AG09309 (cell line): ENCODE measurements around the gene AGR3.

Experiments used
- DNase-seq: peaks from one replicate; pipeline ENCODE4 v3.0.0-alpha.2; 2010; ENCODE audit warnings: low read depth
- H3K4me3 ChIP-seq: 2 replicates; pipeline ENCODE4 v1.5.1; 2011; ENCODE audit warnings: mild to moderate bottlenecking, low read depth, low read length, moderate library complexity; ENCODE audit not compliant: control insufficient read depth
- CTCF ChIP-seq: IDR thresholded peaks from 2 replicates; pipeline ENCODE4 v1.5.1; 2011; ENCODE audit warnings: mild to moderate bottlenecking, low read depth, low read length, inconsistent platforms; ENCODE audit not compliant: insufficient read depth, control insufficient read depth; ENCODE audit errors: missing control alignments

AGR3 gene

GRCh38 chr7:16841681-16842080 lies 40.1 kb downstream of the AGR3 start:
- H3K4me3 ChIP-seq = no peak overlapping the region
- peak; percentile 43 for DNase-seq
- no peak for TF ChIP-seq CTCF

- H3K4me3 ChIP-seq = no peak overlapping the region
- no peak for TF ChIP-seq CTCF
- DNase-seq = no peak
Measured at GRCh38 chr7:16840094-16840493, 41.7 kb downstream of the AGR3 start.

- H3K4me3 ChIP-seq = no peak overlapping the region
- peak; percentile 45 for DNase-seq
- TF ChIP-seq CTCF = no peak
Measured at GRCh38 chr7:16839646-16840045, 42.1 kb downstream of the AGR3 start.

- TF ChIP-seq CTCF = no peak
- no peak overlapping the region for H3K4me3 ChIP-seq
- no peak for DNase-seq
Measured at GRCh38 chr7:16838891-16839290, 42.9 kb downstream of the AGR3 start.

GRCh38 chr7:16838386-16838785 lies 43.4 kb downstream of the AGR3 start:
- DNase-seq = no peak
- no peak overlapping the region for H3K4me3 ChIP-seq
- TF ChIP-seq CTCF = no peak

GRCh38 chr7:16836481-16836880 lies 45.3 kb downstream of the AGR3 start:
- TF ChIP-seq CTCF = no peak

GRCh38 chr7:16833373-16833772 lies 48.4 kb downstream of the AGR3 start:
- TF ChIP-seq CTCF = no peak
- no peak for DNase-seq
- no peak overlapping the region for H3K4me3 ChIP-seq

More at GRCh38 chr7:16836481-16836880, 45.3 kb downstream of the AGR3 start:
- DNase-seq = no peak
- H3K4me3 ChIP-seq = no peak overlapping the region
